Neural cell (in vitro differentiated cells): ENCODE results near the gene INPP5B. TPM values are rescaled to one million over a fixed set of nuclear protein-coding genes. Genes with fewer than 3 reads are reported as not detected.
"Not testable (repeated sequence)": the region's sequence is repeated elsewhere in the genome, so short reads cannot be mapped to it uniquely, and the experiment has no call there.

Source experiments
- H2AFZ ChIP-seq: fragments of 200-600, 300-800 bp; sonication (generic), shearing (Covaris generic); 2 replicates; pipeline ENCODE4 v1.6.0; 2014; ENCODE audit warnings: low read depth, mild to moderate bottlenecking, antibody characterized with exemption, low read length, moderate library complexity
- H3F3A ChIP-seq: fragments of 200-600 bp; shearing (Covaris generic); 2 replicates; pipeline ENCODE4 v1.6.1; 2016; ENCODE audit warnings: mild to moderate bottlenecking, moderate library complexity, mixed read lengths, antibody characterized with exemption, low read length; ENCODE audit not compliant: insufficient read depth, poor library complexity, severe bottlenecking
- H3K27ac ChIP-seq: fragments of 200-600, 300-800 bp; sonication (generic), shearing (Covaris generic); 2 replicates; pipeline ENCODE4 v1.5.1; 2014; ENCODE audit warnings: mild to moderate bottlenecking, low read length, moderate library complexity
- H3K27me3 ChIP-seq: fragments of 300-800, 200-600 bp; sonication (generic), shearing (Covaris generic); 2 replicates; pipeline ENCODE4 v1.6.0; 2014; ENCODE audit warnings: mild to moderate bottlenecking, low read depth, low read length, moderate library complexity; ENCODE audit not compliant: insufficient read depth
- H3K36me3 ChIP-seq: fragments of 300-800, 200-600 bp; sonication (generic), shearing (Covaris generic); 2 replicates; pipeline ENCODE4 v1.5.1; 2014; ENCODE audit warnings: mild to moderate bottlenecking, antibody characterized with exemption, low read length, moderate library complexity; ENCODE audit not compliant: insufficient read depth
- H3K4me2 ChIP-seq: fragments of 300-800, 200-600 bp; sonication (generic), shearing (Covaris generic); 2 replicates; pipeline ENCODE4 v1.6.0; 2014; ENCODE audit warnings: mild to moderate bottlenecking, low read length
- H3K4me3 ChIP-seq: fragments of 300-800, 200-600 bp; sonication (generic), shearing (Covaris generic); 2 replicates; pipeline ENCODE4 v1.5.1; 2014; ENCODE audit warnings: mild to moderate bottlenecking, low read length, moderate library complexity
- H3K79me2 ChIP-seq: fragments of 200-600 bp; shearing (Covaris generic); replicated peaks from 2 replicates; pipeline ENCODE4 v1.6.0; 2014; ENCODE audit warnings: mild to moderate bottlenecking, low read length, moderate library complexity; ENCODE audit not compliant: insufficient read depth
- H3K9ac ChIP-seq: fragments of 300-800, 200-600 bp; sonication (generic), shearing (Covaris generic); 2 replicates; pipeline ENCODE4 v1.6.1; 2016; ENCODE audit warnings: mild to moderate bottlenecking, low read length, mixed read lengths
- H3K9me2 ChIP-seq: fragments of 200-600 bp; shearing (Covaris generic); 2 replicates; pipeline ENCODE4 v1.6.1; 2016; ENCODE audit warnings: mild to moderate bottlenecking, low read length, mixed read lengths; ENCODE audit not compliant: insufficient read depth
- H3K9me3 ChIP-seq: fragments of 200-600, 300-800 bp; sonication (generic), shearing (Covaris generic); 2 replicates; pipeline ENCODE4 v1.6.1; 2016; ENCODE audit warnings: mild to moderate bottlenecking, mixed run types, low read length, moderate library complexity, mixed read lengths
- H4K20me1 ChIP-seq: fragments of 200-600 bp; shearing (Covaris generic); 2 replicates; pipeline ENCODE4 v1.6.1; 2016; ENCODE audit warnings: mild to moderate bottlenecking, mixed run types; ENCODE audit not compliant: insufficient read depth
- EP300 ChIP-seq: fragments of 450-650 bp; conservative IDR thresholded peaks from 2 replicates; pipeline ENCODE4 v1.6.1; 2014; ENCODE audit warnings: antibody characterized with exemption, mild to moderate bottlenecking, moderate library complexity; ENCODE audit not compliant: poor library complexity, severe bottlenecking
- EZH2 ChIP-seq: fragments of 200-600, 300-800 bp; shearing (Covaris generic), sonication (generic); IDR thresholded peaks from 2 replicates; pipeline ENCODE4 v1.6.1; 2014; ENCODE audit warnings: antibody characterized with exemption, low read length, borderline replicate concordance, mild to moderate bottlenecking; ENCODE audit not compliant: insufficient read depth, poor library complexity, severe bottlenecking
- MXI1 ChIP-seq: fragments of 450-650 bp; conservative IDR thresholded peaks from 2 replicates; pipeline ENCODE4 v1.6.1; 2014; ENCODE audit warnings: antibody characterized with exemption, mild to moderate bottlenecking; ENCODE audit not compliant: poor library complexity, severe bottlenecking
- POLR2AphosphoS5 ChIP-seq: IDR thresholded peaks from 2 replicates; pipeline ENCODE4 v1.6.1; 2012
- RAD21 ChIP-seq: fragments of 450-650 bp; conservative IDR thresholded peaks from 2 replicates; pipeline ENCODE4 v1.6.1; 2014; ENCODE audit warnings: antibody characterized with exemption, mild to moderate bottlenecking, moderate library complexity
- REST ChIP-seq: IDR thresholded peaks from 2 replicates; pipeline ENCODE4 v1.6.1; 2012; ENCODE audit warnings: borderline replicate concordance
- SMC3 ChIP-seq: fragments of 450-650 bp; conservative IDR thresholded peaks from 2 replicates; pipeline ENCODE4 v1.6.1; 2014; ENCODE audit warnings: antibody characterized with exemption, mild to moderate bottlenecking, moderate library complexity; ENCODE audit not compliant: poor library complexity
- TAF1 ChIP-seq: IDR thresholded peaks from 2 replicates; pipeline ENCODE4 v1.6.1; 2012; ENCODE audit warnings: low read depth
- polyA plus RNA-seq: library from polyadenylated mRNA; depleted of rRNA; stranded (reverse); fragments of >200 nt; gene quantifications from 2 replicates; pipeline ENCODE4 v1.2.3, GENCODE V29; 2014
- TF ChIP-seq, protein P1 (sequence below): fragments of 450-650 bp; IDR thresholded peaks from 2 replicates; pipeline ENCODE4 v1.5.1; 2014; ENCODE audit warnings: antibody characterized with exemption, mild to moderate bottlenecking, moderate library complexity; ENCODE audit not compliant: poor library complexity, severe bottlenecking

Gene INPP5B
- polyA plus RNA-seq, 1 donor from 2014 or later = 13.4 TPM

- Histone ChIP-seq H3K36me3 (no peaks in the 10 kb centered on the region), H3K27me3 (no peaks in the 10 kb centered on the region), H3K79me2 (no peaks in the 10 kb centered on the region), H3K4me3 (no peak overlapping the region), H3K27ac (no peak overlapping the region), H3F3A (no peaks in the 10 kb centered on the region), H3K9ac (no peak overlapping the region), H3K4me2 (no peak overlapping the region), H4K20me1 (no peaks in the 10 kb centered on the region), H3K9me3 (no peaks in the 10 kb centered on the region), H3K9me2 (no peaks in the 10 kb centered on the region), H2AFZ (no peak overlapping the region)
- TF ChIP-seq RAD21 = no peak
- TF ChIP-seq REST = no peak
- TF ChIP-seq, protein P1, sequence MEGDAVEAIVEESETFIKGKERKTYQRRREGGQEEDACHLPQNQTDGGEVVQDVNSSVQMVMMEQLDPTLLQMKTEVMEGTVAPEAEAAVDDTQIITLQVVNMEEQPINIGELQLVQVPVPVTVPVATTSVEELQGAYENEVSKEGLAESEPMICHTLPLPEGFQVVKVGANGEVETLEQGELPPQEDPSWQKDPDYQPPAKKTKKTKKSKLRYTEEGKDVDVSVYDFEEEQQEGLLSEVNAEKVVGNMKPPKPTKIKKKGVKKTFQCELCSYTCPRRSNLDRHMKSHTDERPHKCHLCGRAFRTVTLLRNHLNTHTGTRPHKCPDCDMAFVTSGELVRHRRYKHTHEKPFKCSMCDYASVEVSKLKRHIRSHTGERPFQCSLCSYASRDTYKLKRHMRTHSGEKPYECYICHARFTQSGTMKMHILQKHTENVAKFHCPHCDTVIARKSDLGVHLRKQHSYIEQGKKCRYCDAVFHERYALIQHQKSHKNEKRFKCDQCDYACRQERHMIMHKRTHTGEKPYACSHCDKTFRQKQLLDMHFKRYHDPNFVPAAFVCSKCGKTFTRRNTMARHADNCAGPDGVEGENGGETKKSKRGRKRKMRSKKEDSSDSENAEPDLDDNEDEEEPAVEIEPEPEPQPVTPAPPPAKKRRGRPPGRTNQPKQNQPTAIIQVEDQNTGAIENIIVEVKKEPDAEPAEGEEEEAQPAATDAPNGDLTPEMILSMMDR = no peak
- no peak for TF ChIP-seq POLR2AphosphoS5
- TF ChIP-seq EP300 = no peak
- no peak for TF ChIP-seq TAF1
- TF ChIP-seq SMC3 = no peak
- TF ChIP-seq EZH2 = no peak
- TF ChIP-seq MXI1 = no peak
These were observed 2.6 kb downstream of the INPP5B start for GRCh38 chr1:37944086-37944763.

- Histone ChIP-seq H3K9me3 (no peaks in the 10 kb centered on the region), H3K79me2 (no peaks in the 10 kb centered on the region), H2AFZ (no peak overlapping the region), H3F3A (no peaks in the 10 kb centered on the region), H3K27ac (no peak overlapping the region), H4K20me1 (no peaks in the 10 kb centered on the region), H3K4me2 (no peak overlapping the region), H3K4me3 (no peak overlapping the region), H3K9me2 (no peaks in the 10 kb centered on the region), H3K9ac (no peak overlapping the region), H3K27me3 (no peaks in the 10 kb centered on the region), H3K36me3 (no peaks in the 10 kb centered on the region)
- TF ChIP-seq, protein P1 = no peak
These were observed 6.4 kb downstream of the INPP5B start for GRCh38 chr1:37940299-37940947.

GRCh38 chr1:37936760-37937159 is 10.1 kb downstream of the INPP5B start:
- not testable (repeated sequence) for H3K9me2 ChIP-seq, H3K79me2 ChIP-seq, H3K4me3 ChIP-seq, H3K27me3 ChIP-seq, H3K9me3 ChIP-seq, H4K20me1 ChIP-seq, H3K4me2 ChIP-seq, H3K36me3 ChIP-seq, H2AFZ ChIP-seq, H3K27ac ChIP-seq, H3K9ac ChIP-seq, H3F3A ChIP-seq
